WTC11 (cell line): Measurements from ENCODE around the gene WDR33. TPM values are rescaled to one million over a fixed set of nuclear protein-coding genes. Genes with fewer than 3 reads are reported as not detected.

Source experiments
- ATAC-seq: fragments of 200-7000 bp; cut with Tn5 transposase; 2 replicates; pipeline ENCODE4 v1.10.0; 2021; ENCODE audit warnings: mild to moderate bottlenecking, moderate library complexity
- CTCF ChIA-PET: fragments of 300-600 bp; sonication (Branson Sonifier 250); formaldehyde crosslinking; loops from one replicate; lab custom pipeline; 2021; ENCODE audit warnings: antibody characterized with exemption; lab: Charles Lee
- POLR2A ChIA-PET: fragments of 350-600 bp; sonication (Branson Sonifier 250); formaldehyde crosslinking; loops from one replicate; lab custom pipeline; 2021; ENCODE audit warnings: antibody characterized with exemption; lab: Charles Lee
- DNase-seq: peaks from one replicate; pipeline ENCODE4 v3.0.0; 2021; ENCODE audit warnings: low spot score
- H3K27ac Mint-ChIP-seq: 2 replicates; pipeline ENCODE4 v1.8.0; 2021; ENCODE audit warnings: mixed read lengths
- H3K27me3 Mint-ChIP-seq: 2 replicates; pipeline ENCODE4 v1.8.0; 2021; ENCODE audit warnings: low read depth, mild to moderate bottlenecking, moderate library complexity, mixed read lengths
- H3K36me3 Mint-ChIP-seq: 2 replicates; pipeline ENCODE4 v1.8.0; 2021; ENCODE audit warnings: mixed read lengths
- H3K4me1 Mint-ChIP-seq: 2 replicates; pipeline ENCODE4 v1.8.0; 2022; ENCODE audit warnings: mixed read lengths
- H3K4me3 Mint-ChIP-seq: 2 replicates; pipeline ENCODE4 v1.8.0; 2021; ENCODE audit warnings: mild to moderate bottlenecking, moderate library complexity, mixed read lengths
- H3K9me3 Mint-ChIP-seq: 2 replicates; pipeline ENCODE4 v1.8.0; 2021; ENCODE audit warnings: mixed read lengths
- ATF2 ChIP-seq: sonication (generic); formaldehyde crosslinking; IDR thresholded peaks from 2 replicates; pipeline ENCODE4 v1.8.1; 2022; ENCODE audit warnings: low read depth, missing genetic modification reagents, borderline replicate concordance
- ATF6 ChIP-seq: sonication (generic); formaldehyde crosslinking; IDR thresholded peaks from 2 replicates; pipeline ENCODE4 v1.8.1; 2023; ENCODE audit warnings: mild to moderate bottlenecking, missing genetic modification reagents
- ETV6 ChIP-seq: sonication (generic); formaldehyde crosslinking; IDR thresholded peaks from 2 replicates; pipeline ENCODE4 v1.8.1; 2022; ENCODE audit warnings: mild to moderate bottlenecking, missing genetic modification reagents
- NR1H2 ChIP-seq: sonication (generic); formaldehyde crosslinking; IDR thresholded peaks from 2 replicates; pipeline ENCODE4 v1.9.0; 2021; ENCODE audit warnings: mild to moderate bottlenecking, moderate library complexity, missing genetic modification reagents
- SMAD3 ChIP-seq: sonication (generic); formaldehyde crosslinking; IDR thresholded peaks from 2 replicates; pipeline ENCODE4 v1.8.0; 2022; ENCODE audit warnings: missing genetic modification reagents, mild to moderate bottlenecking, borderline replicate concordance
- STAT6 ChIP-seq: sonication (generic); formaldehyde crosslinking; conservative IDR thresholded peaks from 2 replicates; pipeline ENCODE4 v1.8.1; 2023; ENCODE audit warnings: mild to moderate bottlenecking, low read depth, missing genetic modification reagents, moderate library complexity
- TEAD1 ChIP-seq: sonication (generic); formaldehyde crosslinking; IDR thresholded peaks from 2 replicates; pipeline ENCODE4 v1.8.0; 2022; ENCODE audit warnings: mild to moderate bottlenecking, missing genetic modification reagents
- ZBTB43 ChIP-seq: sonication (generic); formaldehyde crosslinking; IDR thresholded peaks from 2 replicates; pipeline ENCODE4 v1.8.1; 2023; ENCODE audit warnings: mild to moderate bottlenecking, missing genetic modification reagents
- ZMAT4 ChIP-seq: fragments of 250-450 bp; sonication (Bioruptor Pico); IDR thresholded peaks from 2 replicates; pipeline ENCODE4 v1.9.0; 2021; ENCODE audit warnings: mild to moderate bottlenecking
- ZNF232 ChIP-seq: sonication (generic); formaldehyde crosslinking; IDR thresholded peaks from 2 replicates; pipeline ENCODE4 v1.8.0; 2022; ENCODE audit warnings: mild to moderate bottlenecking, missing genetic modification reagents
- ZNF317 ChIP-seq: sonication (generic); formaldehyde crosslinking; IDR thresholded peaks from 2 replicates; pipeline ENCODE4 v1.8.1; 2023; ENCODE audit warnings: low read depth, mild to moderate bottlenecking, moderate library complexity, missing genetic modification reagents, borderline replicate concordance
- ZNF512 ChIP-seq: sonication (generic); formaldehyde crosslinking; IDR thresholded peaks from 2 replicates; pipeline ENCODE4 v1.8.1; 2022; ENCODE audit warnings: missing genetic modification reagents, borderline replicate concordance
- ZSCAN18 ChIP-seq: fragments of 250-450 bp; sonication (Bioruptor Pico); IDR thresholded peaks from 2 replicates; pipeline ENCODE4 v2.1.2; 2022; ENCODE audit warnings: mild to moderate bottlenecking, moderate library complexity
- total RNA-seq: library from RNA; stranded (reverse); gene quantifications from 3 replicates; pipeline ENCODE4 v1.2.3, GENCODE V29; 2021

WDR33 gene
- total RNA-seq, 1 experiment from 2014 or later: 67.1 TPM

- Mint-ChIP-seq H3K27ac (no peak overlapping the region), H3K4me1 (peaks cover 26% of the 10 kb centered on the region), H3K9me3 (no peaks in the 10 kb centered on the region), H3K36me3 (no peaks in the 10 kb centered on the region; the same call in none of the 2 replicates), H3K4me3 (no peak overlapping the region), H3K27me3 (peaks cover 44% of the 10 kb centered on the region)
- ATAC-seq (no peak), DNase-seq (no peak)
- ChIA-PET POLR2A (no interaction called here), CTCF (interaction anchor here (0.6 to 4.7 kb wide), 3 partner anchors 23 to 107 kb away, joined by 3 to 35 read pairs (median 8); partner anchors contain the start of gene LIMS2)
- TF ChIP-seq ZNF317: no peak
- no peak for TF ChIP-seq NR1H2 (CRISPR knock-in tag)
- no peak for TF ChIP-seq SMAD3
- TF ChIP-seq ATF2 (CRISPR knock-in tag): no peak
- no peak for TF ChIP-seq ZSCAN18 (CRISPR knock-in tag)
- TF ChIP-seq ZNF232: no peak
- TF ChIP-seq ATF6 (CRISPR knock-in tag): no peak
- TF ChIP-seq STAT6 (CRISPR knock-in tag): no peak
Measured at GRCh38 chr2:127698553-127699355, 112.2 kb downstream of the WDR33 start.

GRCh38 chr2:127697482-127698180 is 113.3 kb downstream of the WDR33 start:
- ChIA-PET CTCF (interaction anchor here (0.6 to 1.7 kb wide), 4 partner anchors 15 to 118 kb away, joined by 3 to 8 read pairs (median 4); partner anchors contain the start of gene LIMS2), POLR2A (interaction anchor here (1.0 kb wide), 1 partner anchor 106 kb away, joined by 3 read pairs; no protein-coding TSS in a partner anchor)
- ATAC-seq: no peak
- TF ChIP-seq ETV6 (no peak), ZNF512 (CRISPR knock-in tag) (no peak), ATF2 (CRISPR knock-in tag) (no peak), ZMAT4 (CRISPR knock-in tag) (no peak), TEAD1 (CRISPR knock-in tag) (no peak), ZBTB43 (no peak)

More at GRCh38 chr2:127697482-127698180, 113.3 kb downstream of the WDR33 start:
- no peak overlapping the region for H3K27ac Mint-ChIP-seq
- no peaks in the 10 kb centered on the region; the same call in 1 of the 2 replicates for H3K36me3 Mint-ChIP-seq
- peaks cover 20% of the 10 kb centered on the region for H3K4me1 Mint-ChIP-seq
- DNase-seq: no peak
- no peak overlapping the region for H3K4me3 Mint-ChIP-seq
- peaks cover 44% of the 10 kb centered on the region for H3K27me3 Mint-ChIP-seq
- peaks cover under 1% of the 10 kb centered on the region; the same call in 1 of the 2 replicates for H3K9me3 Mint-ChIP-seq
